Measurements from ENCODE around the gene PCDHGA6. TPM values are rescaled to one million over a fixed set of nuclear protein-coding genes. Genes with fewer than 3 reads are reported as not detected.

Gene PCDHGA6
- total and polyA plus RNA-seq, 9 of the 15 experiments (the other 6 are each of a cell fraction or from before 2014, with no cell fraction given), result 0.01 to 0.18 (median 0.09) TPM; not detected in 1

- TF ChIP-seq ZNF518B (CRISPR knock-in tag; IDR thresholded peaks at IDR 0.05), result no peak
- TF ChIP-seq DEAF1 (CRISPR knock-in tag; IDR thresholded peaks at IDR 0.05), result no peak
- TF ChIP-seq HNRNPH1 (optimal IDR thresholded peaks at IDR 0.05; ENCODE audit: low read depth, low read length), result no peak
- TF ChIP-seq ZBTB17 (CRISPR knock-in tag; IDR thresholded peaks at IDR 0.05), result no peak
- no peak for TF ChIP-seq ZNF12 (CRISPR knock-in tag; IDR thresholded peaks at IDR 0.05)
- no peak for TF ChIP-seq ZFPM2 (CRISPR knock-in tag; IDR thresholded peaks at IDR 0.05)
- no peak for TF ChIP-seq FOXK1 (CRISPR knock-in tag; IDR thresholded peaks at IDR 0.05; ENCODE audit: borderline replicate concordance)
- TF ChIP-seq PYGO2 (tag; IDR thresholded peaks at IDR 0.05), result no peak
- TF ChIP-seq ESRRB (CRISPR knock-in tag; IDR thresholded peaks at IDR 0.05; ENCODE audit: borderline replicate concordance), result no peak
- no peak for TF ChIP-seq ARID3A (IDR thresholded peaks at IDR 0.05; ENCODE audit: borderline replicate concordance, low read depth, low read length)
- TF ChIP-seq ELK3 (CRISPR knock-in tag; IDR thresholded peaks at IDR 0.05), result no peak
- no peak for TF ChIP-seq KLF10 (CRISPR knock-in tag; IDR thresholded peaks at IDR 0.05)
- TF ChIP-seq JUND (IDR thresholded peaks at IDR 0.05; ENCODE audit: borderline replicate concordance, low read depth, low read length), result no peak
- TF ChIP-seq JUND (tag; IDR thresholded peaks at IDR 0.05; ENCODE audit: borderline replicate concordance, low read depth, low read length), result no peak
- TF ChIP-seq RAD21 (CRISPR knock-in tag; conservative IDR thresholded peaks at IDR 0.05 in 1 of 2, IDR thresholded peaks at IDR 0.05 in 1 of 2), result peak; percentile 35 to 50; a peak in 3 of 4 replicates
- peak; percentile 79 to 84 (median 82) for TF ChIP-seq CTCF (IDR thresholded peaks at IDR 0.05 in 2 of 3, conservative IDR thresholded peaks at IDR 0.05 in 1 of 3; ENCODE audit: insufficient read depth in 2 of 3, low read depth in 1 of 3, low read length in 3 of 3)
- TF ChIP-seq ZNF263 (CRISPR knock-in tag; IDR thresholded peaks at IDR 0.05; ENCODE audit: borderline replicate concordance), result no peak
These were observed 35.0 kb upstream of the PCDHGA6 start, which contains the start of gene PCDHGA2 (continued) for GRCh38 chr5:141338538-141339306.
